Activated naive CD8-positive, alpha-beta T cell treated with anti-CD3 and anti-CD28 coated beads for 36 hours (primary cell): ENCODE measurements around the gene PEPD. TPM values are rescaled to one million over a fixed set of nuclear protein-coding genes. Genes with fewer than 3 reads are reported as not detected.

Experiments used
- DNase-seq: peaks from one replicate; pipeline ENCODE4 v3.0.0; 2021
- H3K27ac Mint-ChIP-seq: one replicate; pipeline ENCODE4 v1.8.0; 2022; ENCODE audit warnings: mild to moderate bottlenecking, moderate library complexity, mixed read lengths
- H3K27me3 Mint-ChIP-seq: one replicate; pipeline ENCODE4 v1.8.0; 2022; ENCODE audit warnings: mild to moderate bottlenecking, mixed read lengths
- H3K36me3 Mint-ChIP-seq: one replicate; pipeline ENCODE4 v1.8.0; 2021; ENCODE audit warnings: mild to moderate bottlenecking, mixed read lengths
- H3K4me1 Mint-ChIP-seq: one replicate; pipeline ENCODE4 v1.8.0; 2021; ENCODE audit warnings: mixed read lengths
- H3K4me3 Mint-ChIP-seq: one replicate; pipeline ENCODE4 v1.8.0; 2022; ENCODE audit warnings: mild to moderate bottlenecking, moderate library complexity, mixed read lengths
- H3K9me3 Mint-ChIP-seq: one replicate; pipeline ENCODE4 v1.8.0; 2022; ENCODE audit warnings: mixed read lengths
- total RNA-seq, 2 experiments: library from RNA; stranded (reverse); gene quantifications; one replicate each; pipeline ENCODE4 v1.2.3, GENCODE V29; 2021

Gene PEPD
- total RNA-seq, 2 experiments from 2014 or later, result 36.3 to 39.4 TPM

- Mint-ChIP-seq H3K36me3 (peaks cover 1% of the 10 kb centered on the region), H3K27me3 (no peaks in the 10 kb centered on the region), H3K9me3 (no peaks in the 10 kb centered on the region), H3K4me3 (no peak overlapping the region), H3K27ac (no peak overlapping the region), H3K4me1 (no peaks in the 10 kb centered on the region)
- DNase-seq, result no peak
Measured at GRCh38 chr19:33441828-33442227, 79.8 kb downstream of the PEPD start.

GRCh38 chr19:33441277-33441699, 80.3 kb downstream of the PEPD start:
- no peak overlapping the region for H3K4me3 Mint-ChIP-seq
- no peak overlapping the region for H3K27ac Mint-ChIP-seq
- DNase-seq, result no peak
- peaks cover 1% of the 10 kb centered on the region for H3K36me3 Mint-ChIP-seq
- H3K4me1 Mint-ChIP-seq, result no peaks in the 10 kb centered on the region
- H3K9me3 Mint-ChIP-seq, result no peaks in the 10 kb centered on the region
- H3K27me3 Mint-ChIP-seq, result no peaks in the 10 kb centered on the region

DNA sequence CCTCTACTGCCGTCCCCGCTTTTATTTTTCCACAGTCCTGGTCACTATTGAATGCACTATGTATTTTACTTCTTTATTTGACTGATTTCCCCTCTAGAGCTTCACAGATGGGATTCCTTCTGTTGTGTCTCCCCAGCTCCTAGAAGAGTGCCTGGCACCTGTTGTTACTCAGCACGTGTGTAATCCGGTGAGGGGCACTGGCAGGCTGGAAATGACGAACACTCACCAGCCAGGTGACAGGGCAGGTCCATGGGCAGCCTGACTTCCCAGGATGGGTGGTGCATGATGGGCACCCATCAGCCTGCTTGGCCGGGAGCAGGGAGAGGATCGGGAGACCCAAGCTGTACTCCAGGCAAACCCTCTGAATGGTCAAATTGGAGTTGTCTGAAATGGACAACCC, 80.9 kb downstream of the PEPD start:
- H3K27ac Mint-ChIP-seq, result no peak overlapping the region
- H3K4me3 Mint-ChIP-seq, result no peak overlapping the region
- H3K27me3 Mint-ChIP-seq, result no peaks in the 10 kb centered on the region
- H3K4me1 Mint-ChIP-seq, result no peaks in the 10 kb centered on the region
- DNase-seq, result no peak
- peaks cover 1% of the 10 kb centered on the region for H3K36me3 Mint-ChIP-seq
- no peaks in the 10 kb centered on the region for H3K9me3 Mint-ChIP-seq

- DNase-seq, result no peak
- Mint-ChIP-seq H3K9me3 (no peaks in the 10 kb centered on the region), H3K4me1 (no peaks in the 10 kb centered on the region), H3K27ac (no peak overlapping the region), H3K36me3 (peaks cover 1% of the 10 kb centered on the region), H3K4me3 (no peak overlapping the region), H3K27me3 (no peaks in the 10 kb centered on the region)
Measured at GRCh38 chr19:33440241-33440640, 81.3 kb downstream of the PEPD start.

- Mint-ChIP-seq H3K9me3 (no peaks in the 10 kb centered on the region), H3K36me3 (peaks cover 1% of the 10 kb centered on the region), H3K27me3 (no peaks in the 10 kb centered on the region), H3K4me3 (no peak overlapping the region), H3K4me1 (no peaks in the 10 kb centered on the region), H3K27ac (no peak overlapping the region)
- no peak for DNase-seq
Measured at GRCh38 chr19:33438987-33439781, 82.4 kb downstream of the PEPD start.

GRCh38 chr19:33437821-33438671, 83.5 kb downstream of the PEPD start:
- H3K27ac Mint-ChIP-seq, result no peak overlapping the region
- no peaks in the 10 kb centered on the region for H3K9me3 Mint-ChIP-seq
- no peaks in the 10 kb centered on the region for H3K27me3 Mint-ChIP-seq
- H3K36me3 Mint-ChIP-seq, result peaks cover 1% of the 10 kb centered on the region
- no peak for DNase-seq
- no peaks in the 10 kb centered on the region for H3K4me1 Mint-ChIP-seq
- H3K4me3 Mint-ChIP-seq, result no peak overlapping the region

DNA sequence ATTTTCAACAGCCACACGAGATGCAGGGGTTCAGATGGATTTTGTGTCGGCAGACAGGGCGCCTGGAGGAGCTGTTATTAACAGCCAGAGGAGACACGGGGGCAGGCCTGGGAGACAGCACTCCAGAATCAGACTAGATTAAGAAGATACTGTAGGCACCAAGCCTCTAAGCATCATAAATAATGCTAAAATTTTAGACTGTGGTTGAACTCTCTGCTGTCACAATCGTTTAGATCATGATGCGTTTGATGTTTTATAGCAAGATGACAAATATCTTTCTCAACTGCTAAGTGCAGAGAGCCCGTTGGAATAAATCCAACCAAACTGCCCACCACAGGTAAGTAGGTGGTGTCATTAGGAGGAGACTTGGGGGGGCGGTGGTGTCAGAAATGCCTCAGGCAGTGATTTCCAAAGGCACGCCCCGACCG, 84.2 kb downstream of the PEPD start:
- no peaks in the 10 kb centered on the region for H3K4me1 Mint-ChIP-seq
- H3K9me3 Mint-ChIP-seq, result no peaks in the 10 kb centered on the region
- DNase-seq, result no peak
- no peak overlapping the region for H3K27ac Mint-ChIP-seq
- H3K4me3 Mint-ChIP-seq, result no peak overlapping the region
- no peaks in the 10 kb centered on the region for H3K27me3 Mint-ChIP-seq
- H3K36me3 Mint-ChIP-seq, result no peaks in the 10 kb centered on the region

GRCh38 chr19:33436360-33437345, 84.9 kb downstream of the PEPD start:
- no peak for DNase-seq
- Mint-ChIP-seq H3K4me3 (no peak overlapping the region), H3K27me3 (no peaks in the 10 kb centered on the region), H3K36me3 (no peaks in the 10 kb centered on the region), H3K4me1 (no peaks in the 10 kb centered on the region), H3K27ac (no peak overlapping the region), H3K9me3 (no peaks in the 10 kb centered on the region)

- Mint-ChIP-seq H3K36me3 (no peaks in the 10 kb centered on the region), H3K4me1 (peaks cover 1% of the 10 kb centered on the region), H3K27ac (no peak overlapping the region), H3K9me3 (no peaks in the 10 kb centered on the region), H3K27me3 (no peaks in the 10 kb centered on the region), H3K4me3 (no peak overlapping the region)
- no peak for DNase-seq
Measured at GRCh38 chr19:33435706-33436359, 85.8 kb downstream of the PEPD start.

GRCh38 chr19:33434886-33435705, 86.5 kb downstream of the PEPD start:
- H3K4me3 Mint-ChIP-seq, result no peak overlapping the region
- H3K9me3 Mint-ChIP-seq, result no peaks in the 10 kb centered on the region
- H3K36me3 Mint-ChIP-seq, result no peaks in the 10 kb centered on the region
- no peak overlapping the region for H3K27ac Mint-ChIP-seq
- H3K27me3 Mint-ChIP-seq, result no peaks in the 10 kb centered on the region
- peaks cover 5% of the 10 kb centered on the region for H3K4me1 Mint-ChIP-seq
- no peak for DNase-seq

GRCh38 chr19:33434069-33434885, 87.3 kb downstream of the PEPD start:
- H3K27ac Mint-ChIP-seq, result no peak overlapping the region
- peaks cover 5% of the 10 kb centered on the region for H3K4me1 Mint-ChIP-seq
- no peaks in the 10 kb centered on the region for H3K9me3 Mint-ChIP-seq
- no peak for DNase-seq
- H3K36me3 Mint-ChIP-seq, result no peaks in the 10 kb centered on the region
- no peak overlapping the region for H3K4me3 Mint-ChIP-seq
- no peaks in the 10 kb centered on the region for H3K27me3 Mint-ChIP-seq

- Mint-ChIP-seq H3K27ac (no peak overlapping the region), H3K4me3 (no peak overlapping the region), H3K36me3 (no peaks in the 10 kb centered on the region), H3K9me3 (no peaks in the 10 kb centered on the region), H3K4me1 (peaks cover 5% of the 10 kb centered on the region), H3K27me3 (no peaks in the 10 kb centered on the region)
- no peak for DNase-seq
Measured at GRCh38 chr19:33432446-33433170, 89.0 kb downstream of the PEPD start.
